ENCODE results near the gene MED17. TPM values are rescaled to one million over a fixed set of nuclear protein-coding genes. Genes with fewer than 3 reads are reported as not detected.
"Not testable (repeated sequence)": the region's sequence is repeated elsewhere in the genome, so short reads cannot be mapped to it uniquely, and the experiment has no call there.

The MED17 gene, protein sequence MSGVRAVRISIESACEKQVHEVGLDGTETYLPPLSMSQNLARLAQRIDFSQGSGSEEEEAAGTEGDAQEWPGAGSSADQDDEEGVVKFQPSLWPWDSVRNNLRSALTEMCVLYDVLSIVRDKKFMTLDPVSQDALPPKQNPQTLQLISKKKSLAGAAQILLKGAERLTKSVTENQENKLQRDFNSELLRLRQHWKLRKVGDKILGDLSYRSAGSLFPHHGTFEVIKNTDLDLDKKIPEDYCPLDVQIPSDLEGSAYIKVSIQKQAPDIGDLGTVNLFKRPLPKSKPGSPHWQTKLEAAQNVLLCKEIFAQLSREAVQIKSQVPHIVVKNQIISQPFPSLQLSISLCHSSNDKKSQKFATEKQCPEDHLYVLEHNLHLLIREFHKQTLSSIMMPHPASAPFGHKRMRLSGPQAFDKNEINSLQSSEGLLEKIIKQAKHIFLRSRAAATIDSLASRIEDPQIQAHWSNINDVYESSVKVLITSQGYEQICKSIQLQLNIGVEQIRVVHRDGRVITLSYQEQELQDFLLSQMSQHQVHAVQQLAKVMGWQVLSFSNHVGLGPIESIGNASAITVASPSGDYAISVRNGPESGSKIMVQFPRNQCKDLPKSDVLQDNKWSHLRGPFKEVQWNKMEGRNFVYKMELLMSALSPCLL
- total RNA-seq (2014; rRNA removed; shearing (Covaris generic)): 23.3 and 29.8 TPM in 2 replicates
- 19.8 and 28.8 TPM in 2 replicates for polyA plus RNA-seq (2015; cell fraction: cytosol; rRNA removed)
- 38.4 and 41.0 TPM in 2 replicates for polyA plus RNA-seq (2015; cell fraction: nucleus; rRNA removed)

DNA sequence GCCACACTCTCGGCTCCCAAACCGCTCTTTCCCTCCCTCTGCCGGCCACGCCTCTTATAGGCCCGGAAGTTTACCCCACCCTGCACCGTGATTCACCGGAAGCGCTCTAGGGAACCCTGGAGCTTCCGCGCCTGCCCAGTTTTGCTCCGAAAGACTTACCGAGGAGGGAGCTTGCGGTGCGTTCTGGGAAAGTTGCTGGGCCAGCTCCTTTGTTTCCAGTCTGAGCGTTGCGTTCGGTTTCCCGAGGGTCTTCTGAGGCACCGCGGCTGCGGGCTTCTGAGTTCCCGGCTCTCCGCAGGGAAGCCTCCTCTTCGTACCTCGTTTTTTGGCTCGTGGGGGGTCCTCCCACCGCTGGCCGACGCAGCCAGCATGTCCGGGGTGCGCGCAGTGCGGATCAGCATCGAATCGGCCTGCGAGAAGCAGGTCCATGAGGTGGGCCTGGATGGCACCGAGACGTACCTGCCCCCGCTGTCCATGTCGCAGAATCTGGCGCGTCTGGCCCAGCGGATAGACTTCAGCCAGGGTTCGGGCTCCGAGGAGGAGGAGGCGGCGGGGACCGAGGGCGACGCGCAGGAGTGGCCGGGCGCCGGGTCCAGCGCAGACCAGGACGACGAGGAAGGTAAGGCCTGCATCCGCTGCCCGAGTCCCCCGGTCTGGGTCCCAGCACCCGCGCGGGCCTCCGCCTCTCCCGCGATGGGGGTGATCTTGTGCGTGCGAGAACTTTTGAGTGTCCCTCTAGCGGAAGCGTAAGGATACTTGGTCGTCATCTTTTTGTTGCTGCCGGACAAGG, at the start of gene MED17:
Gene MED17 (plus strand): TSS at position 138 of the 790 bp plus-strand sequence. CDS start 232 bp downstream, at position 370.
- DNase-seq (ENCODE audit: low read depth, low spot score): peak; percentile 90
- in situ Hi-C loops (cut with HindIII; ENCODE audit: low pct_unique_long_range_greater_than_20kb, low sequenced_read_pairs): no loop called here

DNA sequence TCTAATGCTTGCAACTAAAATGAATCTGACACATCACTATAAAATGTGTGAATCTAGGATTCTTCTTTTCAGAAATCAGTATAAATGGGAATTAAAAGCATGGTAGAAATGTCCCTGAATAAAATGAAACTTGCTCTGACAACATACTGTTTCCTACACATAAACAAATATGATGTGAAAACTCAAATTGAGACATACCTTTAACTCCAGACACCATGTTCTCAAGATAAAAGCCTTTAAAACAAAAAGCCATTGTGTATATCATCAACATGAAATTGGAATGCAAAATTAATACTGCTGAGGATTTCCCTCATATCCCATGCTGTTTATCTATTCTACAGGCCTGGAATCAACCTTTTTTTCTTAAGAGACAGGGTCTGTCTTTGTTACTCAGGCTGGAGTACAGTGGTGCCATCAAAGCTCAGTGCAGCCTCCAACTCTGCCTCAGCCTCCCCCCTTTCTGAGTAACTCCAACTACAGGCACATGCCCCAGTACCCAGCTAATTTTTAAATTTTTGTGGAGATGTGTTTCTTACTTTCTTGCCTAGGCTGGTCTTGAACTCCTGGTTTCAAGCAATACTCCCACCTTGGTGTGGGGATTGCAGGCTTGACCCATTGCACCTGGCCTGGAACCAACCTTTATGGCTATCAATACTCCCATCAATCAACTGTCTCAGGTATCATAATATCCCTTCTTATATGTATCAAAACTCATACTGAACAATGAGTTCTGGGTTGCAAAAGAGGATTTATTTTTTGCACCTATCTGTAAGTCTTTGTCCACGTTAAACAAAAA, 49.5 kb upstream of the MED17 start:
- no peak for DNase-seq (ENCODE audit: low read depth, low spot score)
- in situ Hi-C loops (cut with HindIII; ENCODE audit: low pct_unique_long_range_greater_than_20kb, low sequenced_read_pairs): no loop called here

DNA sequence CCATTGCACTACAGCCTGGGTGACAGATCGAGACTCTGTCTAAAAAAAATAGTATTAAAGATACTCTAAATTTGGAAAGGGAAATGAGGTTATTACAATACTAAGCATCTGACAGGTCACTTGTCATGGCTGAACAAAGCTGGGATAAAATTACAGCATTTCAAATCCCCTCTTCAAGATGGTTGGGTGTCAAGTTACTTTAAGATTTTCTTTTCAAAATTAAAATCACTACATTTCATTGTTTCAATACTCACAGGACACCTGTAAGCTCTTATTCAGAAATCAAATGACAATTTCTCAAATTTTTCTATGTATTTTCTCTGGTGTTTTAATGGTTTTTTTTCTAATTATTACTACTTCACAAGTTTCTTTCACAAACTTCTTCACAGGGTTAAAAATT, 48.5 kb upstream of the MED17 start:
- DNase-seq (ENCODE audit: low read depth, low spot score): no peak
- in situ Hi-C loops (cut with HindIII; ENCODE audit: low pct_unique_long_range_greater_than_20kb, low sequenced_read_pairs): no loop called here

DNA sequence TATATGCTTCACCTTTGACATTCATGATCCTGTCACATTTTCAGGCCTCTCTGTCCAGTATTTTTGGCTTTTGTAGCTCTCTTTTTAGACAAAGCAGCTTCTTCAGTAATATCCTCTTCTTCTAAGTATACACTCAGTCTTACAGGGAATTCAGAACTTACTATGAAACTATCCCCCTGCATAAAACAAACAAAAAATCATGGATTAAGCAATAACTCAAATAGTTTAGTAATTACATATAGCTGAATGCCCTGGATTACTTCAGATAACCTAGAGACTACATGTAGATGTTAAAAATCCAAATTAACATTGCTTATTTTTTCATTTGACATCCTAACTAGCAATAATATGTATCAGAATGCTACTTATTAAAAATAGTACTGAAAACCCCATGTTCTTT, 48.0 kb upstream of the MED17 start:
- no peak for DNase-seq (ENCODE audit: low read depth, low spot score)
- in situ Hi-C loops (cut with HindIII; ENCODE audit: low pct_unique_long_range_greater_than_20kb, low sequenced_read_pairs): no loop called here

DNA sequence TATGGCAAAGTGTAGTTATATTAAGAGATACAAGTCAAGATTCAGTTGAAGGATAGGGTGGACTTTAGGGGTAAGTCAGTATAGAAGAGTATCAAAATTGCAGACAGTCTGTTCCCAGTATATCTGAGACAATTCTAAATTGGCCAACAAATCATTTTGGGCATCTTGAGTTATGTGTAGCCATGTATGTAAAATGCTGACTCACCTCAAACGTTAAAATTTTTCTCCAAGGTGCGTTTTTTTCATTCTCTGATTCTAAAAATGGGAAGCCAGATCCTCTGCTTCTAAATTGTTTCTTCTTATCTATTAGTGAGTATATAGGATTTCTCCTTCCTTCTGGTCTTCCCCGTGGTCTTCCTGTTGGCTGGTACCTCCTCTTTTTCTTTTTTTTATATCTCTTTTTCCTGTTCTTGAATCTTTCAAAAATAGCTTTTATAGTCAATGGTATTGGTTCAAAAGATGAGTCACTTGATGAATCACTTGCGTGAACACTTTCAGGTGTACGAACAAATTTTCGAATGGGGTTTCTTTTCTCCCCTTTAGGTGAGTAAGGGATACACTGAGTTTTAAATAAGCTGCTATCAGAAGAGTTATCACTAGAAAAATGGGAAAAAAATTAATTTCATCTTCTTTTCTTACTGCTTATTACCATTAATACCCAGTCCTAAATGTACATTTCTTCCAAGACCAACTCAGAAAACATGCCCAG, 46.0 kb upstream of the MED17 start:
- in situ Hi-C loops (cut with HindIII; ENCODE audit: low pct_unique_long_range_greater_than_20kb, low sequenced_read_pairs): no loop called here
- DNase-seq (ENCODE audit: low read depth, low spot score): no peak

DNA sequence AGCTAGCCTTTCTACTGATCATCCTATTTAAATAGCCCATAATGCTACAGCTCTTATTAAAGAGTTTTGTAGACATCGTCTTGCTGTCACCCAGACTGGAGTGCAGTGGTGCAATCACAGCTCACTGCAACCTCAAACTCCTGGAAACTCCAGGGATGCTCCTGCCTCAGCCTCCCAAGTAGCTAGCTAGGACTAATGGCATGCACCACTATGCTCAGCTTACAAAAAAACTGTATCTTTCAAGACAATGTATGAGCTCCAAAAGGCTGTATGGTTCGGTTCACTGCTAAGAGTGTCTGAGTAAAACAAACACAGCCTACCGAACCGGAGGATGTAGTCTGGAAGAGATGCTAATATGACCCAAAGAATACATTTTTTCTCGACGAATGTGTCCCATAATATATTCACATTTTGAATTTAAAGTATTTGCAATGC, 45.4 kb upstream of the MED17 start:
- no peak for DNase-seq (ENCODE audit: low read depth, low spot score)
- in situ Hi-C loops (cut with HindIII; ENCODE audit: low pct_unique_long_range_greater_than_20kb, low sequenced_read_pairs): no loop called here

DNA sequence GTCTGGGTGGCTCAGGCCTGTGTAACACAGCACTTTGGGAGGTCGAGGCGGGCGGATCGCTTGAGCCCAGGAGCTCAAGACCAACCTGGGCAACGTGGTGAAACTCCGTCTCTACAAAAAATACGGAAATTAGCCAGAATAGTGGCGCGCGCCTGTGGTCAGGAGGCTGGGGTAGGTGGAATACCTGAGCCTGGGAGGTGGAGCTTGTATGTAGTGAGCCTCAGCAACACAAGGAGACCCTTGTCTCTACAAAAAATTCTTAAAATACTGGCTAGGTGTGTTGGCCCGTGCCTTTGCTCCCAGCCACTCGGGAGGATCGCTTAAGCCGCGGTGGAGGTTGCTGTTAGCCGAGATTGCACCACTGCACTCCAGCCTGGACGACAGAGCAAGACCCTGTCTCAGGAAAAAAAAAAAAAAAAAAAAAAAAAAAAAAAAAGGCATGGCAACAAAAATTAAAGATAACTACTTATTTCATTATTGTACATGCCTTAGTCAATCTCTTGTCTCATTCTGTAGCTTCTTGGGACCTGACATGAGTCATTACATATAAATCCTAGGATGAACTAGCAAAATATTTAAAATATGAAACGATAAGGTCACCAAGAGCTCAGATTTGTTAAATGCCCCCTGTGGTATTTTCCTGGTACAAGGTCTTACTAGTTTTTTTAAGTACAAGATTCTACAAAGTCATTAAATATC, 43.9 kb upstream of the MED17 start:
- in situ Hi-C loops (cut with HindIII; ENCODE audit: low pct_unique_long_range_greater_than_20kb, low sequenced_read_pairs): no loop called here
- DNase-seq (ENCODE audit: low read depth, low spot score): peak; percentile 33

DNA sequence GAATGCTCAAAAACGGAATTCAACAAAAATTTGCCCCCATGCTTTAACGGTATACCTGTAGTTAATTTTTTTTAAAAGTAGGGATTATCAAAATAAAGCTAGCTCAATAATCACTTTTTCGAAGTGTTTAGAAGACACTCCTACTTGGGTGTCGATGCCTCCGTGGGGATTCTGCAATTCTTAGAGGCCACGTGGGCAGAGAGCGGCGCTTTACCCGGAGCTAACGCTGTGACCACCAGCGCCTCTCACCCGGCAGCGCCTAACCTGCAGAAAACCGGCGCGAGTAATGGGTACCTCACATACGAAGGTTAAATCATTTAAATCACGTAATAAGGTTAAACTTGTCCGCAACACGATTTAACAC, 43.4 kb upstream of the MED17 start:
- peak; percentile 68 for DNase-seq (ENCODE audit: low read depth, low spot score)
- in situ Hi-C loops (cut with HindIII; ENCODE audit: low pct_unique_long_range_greater_than_20kb, low sequenced_read_pairs): no loop called here

DNA sequence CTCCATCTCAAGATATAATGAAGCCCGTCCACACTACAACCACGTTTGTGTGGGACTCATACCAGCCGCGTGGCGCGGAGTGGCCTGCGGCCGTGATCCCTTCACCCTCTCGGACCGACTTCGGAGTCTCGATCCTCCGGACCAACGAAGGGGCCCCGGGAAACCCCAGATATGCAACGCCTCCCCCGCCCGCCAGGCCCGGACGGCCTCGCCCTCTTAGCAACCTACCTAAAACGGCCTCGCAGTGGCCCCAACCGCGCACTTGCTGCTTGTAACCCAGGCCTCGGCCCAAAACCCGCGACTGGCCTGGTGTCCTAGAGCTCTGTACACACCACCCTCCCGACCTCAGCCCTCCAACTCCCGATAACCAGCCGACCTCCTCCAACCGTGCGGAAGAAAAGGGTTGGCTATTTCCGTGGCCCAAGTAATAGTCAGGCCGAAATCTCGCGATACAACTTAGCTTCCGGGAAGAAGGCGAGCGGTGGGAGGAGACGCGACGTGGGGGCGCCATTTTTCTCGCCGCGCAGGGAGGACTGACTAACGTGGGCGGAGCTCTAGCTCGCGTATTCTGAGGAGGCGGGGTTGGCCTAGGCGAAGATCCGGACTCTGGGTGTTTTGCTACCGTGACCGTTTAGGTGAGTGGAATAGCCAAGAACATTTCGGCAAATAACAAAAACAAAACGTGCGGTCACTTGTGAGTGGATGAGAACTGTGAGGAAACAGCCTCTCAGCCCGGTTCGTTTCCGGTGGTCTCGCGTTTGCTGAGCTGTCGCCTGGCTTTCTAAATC, 42.8 kb upstream of the MED17 start, which contains the start of the genes C11orf54 and TAF1D:
Gene C11orf54 (plus strand): TSS at position 579 of the 788 bp plus-strand sequence. CDS start 5,722 bp downstream, outside the sequence.
Gene TAF1D (minus strand): TSS at position 402 of the 788 bp plus-strand sequence. CDS start 2,191 bp downstream, outside the sequence.
- DNase-seq (ENCODE audit: low read depth, low spot score): peak; percentile 96
- in situ Hi-C loops (cut with HindIII; ENCODE audit: low pct_unique_long_range_greater_than_20kb, low sequenced_read_pairs): no loop called here

DNA sequence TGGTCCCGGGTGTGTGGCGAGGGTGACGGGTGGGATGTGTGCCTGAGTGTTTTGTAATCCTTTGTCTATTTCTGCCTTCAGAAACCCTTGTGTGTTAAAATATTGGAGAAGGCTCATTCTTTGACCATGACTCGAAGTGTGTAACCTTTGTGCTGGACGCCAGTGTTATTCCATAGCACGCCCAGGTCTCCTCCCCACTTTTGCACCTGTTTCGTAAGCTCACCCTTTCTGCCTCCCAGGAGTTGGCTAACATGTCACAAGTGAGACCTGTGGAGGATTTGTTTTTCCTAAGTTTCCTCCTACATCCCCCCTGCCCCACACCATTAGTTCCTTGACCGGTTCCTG, 42.2 kb upstream of the MED17 start:
- peak; percentile 44 for DNase-seq (ENCODE audit: low read depth, low spot score)
- in situ Hi-C loops (cut with HindIII; ENCODE audit: low pct_unique_long_range_greater_than_20kb, low sequenced_read_pairs): no loop called here

DNA sequence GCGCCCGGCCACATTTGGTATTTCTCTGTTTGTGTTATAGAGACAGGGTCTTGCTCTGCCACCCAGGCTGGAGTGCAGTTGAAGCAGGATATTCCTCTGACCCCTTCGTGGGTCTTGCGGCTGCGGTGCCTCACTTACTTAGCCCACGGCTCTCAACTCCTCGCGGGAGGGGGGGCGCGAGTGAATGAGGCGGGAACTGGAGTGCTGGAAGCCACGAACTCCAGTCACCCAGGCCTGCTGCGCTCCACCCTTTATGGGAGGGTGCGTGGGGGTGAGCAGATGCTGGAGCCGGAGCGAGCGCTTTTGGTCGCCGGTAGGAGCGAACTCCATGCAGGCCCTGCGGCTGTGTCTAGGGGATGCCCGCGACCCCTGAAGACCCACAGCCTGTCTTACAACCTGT, 40.8 kb upstream of the MED17 start:
- DNase-seq (ENCODE audit: low read depth, low spot score): no peak
- in situ Hi-C loops (cut with HindIII; ENCODE audit: low pct_unique_long_range_greater_than_20kb, low sequenced_read_pairs): no loop called here

DNA sequence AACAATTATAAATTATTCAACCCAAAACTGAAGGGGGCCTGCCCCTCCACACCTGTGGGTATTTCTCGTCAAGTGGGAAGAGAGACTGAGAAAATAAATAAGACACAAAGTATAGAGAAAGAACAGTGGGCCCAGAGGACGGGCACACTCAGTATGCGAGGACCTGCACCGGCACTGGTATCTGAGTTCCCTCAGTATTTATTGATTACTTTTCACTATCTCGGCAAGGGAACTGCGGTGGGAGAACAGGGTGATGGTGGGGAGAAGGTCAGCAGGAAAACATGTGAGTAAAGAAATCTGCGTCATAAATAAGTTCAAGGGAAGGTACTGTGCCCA, 39.4 kb upstream of the MED17 start:
- DNase-seq (ENCODE audit: low read depth, low spot score): no peak
- in situ Hi-C loops (cut with HindIII; ENCODE audit: low pct_unique_long_range_greater_than_20kb, low sequenced_read_pairs): no loop called here

DNA sequence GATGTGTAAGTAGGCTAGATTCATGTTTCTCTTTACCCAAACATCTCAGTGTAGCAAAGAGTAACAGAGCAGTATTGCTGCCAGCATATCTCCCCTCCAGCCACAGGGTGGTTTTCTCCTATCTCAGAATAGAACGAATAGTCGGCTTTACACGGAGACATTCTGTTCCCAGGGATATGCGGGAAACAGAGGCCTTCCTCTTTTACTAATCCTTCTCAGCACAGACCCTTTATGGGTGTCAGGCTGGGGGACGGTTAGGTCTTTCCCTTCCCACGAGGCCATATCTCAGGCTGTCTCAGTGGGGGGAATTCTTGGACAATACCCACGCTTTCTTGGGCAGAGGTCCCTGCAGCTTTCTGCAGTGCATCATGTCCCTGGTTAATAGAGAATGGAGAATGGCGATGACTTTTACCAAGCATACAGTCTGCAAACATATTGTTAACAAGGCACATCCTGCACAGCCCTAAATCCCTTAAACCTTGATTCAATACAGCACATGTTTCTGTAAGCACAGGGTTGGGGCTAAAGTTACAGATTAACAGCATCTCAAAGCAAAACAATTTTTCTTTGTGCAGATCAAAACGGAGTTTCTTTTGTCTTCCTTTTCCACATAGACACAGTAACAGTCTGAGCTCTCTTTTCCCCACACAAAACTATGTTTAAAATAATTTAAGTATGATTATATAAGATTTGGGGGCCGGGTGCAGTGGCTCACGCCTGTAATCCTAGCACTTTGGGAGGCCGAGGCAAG, 38.9 kb upstream of the MED17 start:
- DNase-seq (ENCODE audit: low read depth, low spot score): peak; percentile 62
- in situ Hi-C loops (cut with HindIII; ENCODE audit: low pct_unique_long_range_greater_than_20kb, low sequenced_read_pairs): not testable (repeated sequence)

DNA sequence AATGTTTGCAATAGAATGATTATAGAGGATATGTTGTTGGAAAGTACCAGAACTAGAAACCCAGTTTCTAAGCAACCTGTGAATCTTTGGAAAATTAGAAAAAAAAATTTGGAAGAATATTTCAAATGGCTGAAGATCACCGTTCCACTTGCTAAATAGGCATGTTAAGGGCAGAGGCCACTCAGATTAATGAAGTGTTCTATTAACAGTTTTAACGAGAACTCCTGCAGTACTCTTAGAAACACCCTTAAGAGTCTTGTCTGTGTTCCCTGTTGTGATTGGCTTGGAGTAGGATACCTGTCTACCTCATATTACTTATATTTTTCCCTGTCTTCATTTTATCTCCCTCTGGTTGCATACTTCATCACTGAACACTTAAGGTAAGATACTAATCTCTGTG, 38.0 kb upstream of the MED17 start:
- DNase-seq (ENCODE audit: low read depth, low spot score): no peak
- in situ Hi-C loops (cut with HindIII; ENCODE audit: low pct_unique_long_range_greater_than_20kb, low sequenced_read_pairs): no loop called here

DNA sequence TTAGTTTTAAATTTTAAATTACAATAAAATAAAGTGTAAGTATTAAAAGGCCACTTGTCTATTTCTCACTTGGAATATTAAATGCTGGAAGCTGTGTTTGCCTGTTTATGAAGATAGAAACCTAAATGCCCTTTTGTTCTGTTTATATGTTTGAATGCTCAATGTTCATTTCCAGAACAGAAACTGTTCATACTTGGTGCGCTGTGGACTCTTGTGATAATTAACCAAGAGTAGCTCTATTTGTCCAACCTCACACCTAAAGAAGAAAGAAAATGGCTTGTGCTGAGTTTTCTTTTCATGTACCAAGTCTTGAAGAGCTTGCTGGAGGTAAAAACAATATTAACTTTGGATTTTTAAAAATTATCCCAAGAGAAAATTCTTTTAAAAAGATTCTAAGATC, 37.0 kb upstream of the MED17 start:
- in situ Hi-C loops (cut with HindIII; ENCODE audit: low pct_unique_long_range_greater_than_20kb, low sequenced_read_pairs): no loop called here
- no peak for DNase-seq (ENCODE audit: low read depth, low spot score)

Data from SK-MEL-5 (cell line).